HepG2 (cell line): ENCODE data around the gene NENF. TPM values are rescaled to one million over a fixed set of nuclear protein-coding genes. Genes with fewer than 3 reads are reported as not detected.

Source experiments
- ASH2L ChIP-seq: fragments of 300-600, 200-600 bp; sonication (generic); IDR thresholded peaks from 2 replicates; pipeline ENCODE4 v1.7.0; 2017; ENCODE audit warnings: low read depth, mild to moderate bottlenecking, moderate library complexity, mixed read lengths, low read length; ENCODE audit not compliant: insufficient read length
- FOXP1 ChIP-seq, 2 experiments: fragments of 450-650 bp in 1 of 2; IDR thresholded peaks; 2 replicates each; pipeline ENCODE4 v1.6.1; 2017 to 2018; ENCODE audit warnings: antibody characterized with exemption in 1 of 2
- HMGXB4 ChIP-seq, 2 experiments: sonication (generic) in 1 of 2; formaldehyde crosslinking in 1 of 2; IDR thresholded peaks; 2 replicates each; pipeline versions ENCODE4 v1.4.0 to v1.6.1; 2018 to 2020; ENCODE audit warnings: missing genetic modification reagents in 2 of 2, borderline replicate concordance in 1 of 2, low read depth in 1 of 2, mild to moderate bottlenecking in 1 of 2, missing biosample characterization in 1 of 2
- ISX ChIP-seq: sonication (generic); formaldehyde crosslinking; conservative IDR thresholded peaks from 2 replicates; pipeline ENCODE4 v1.5.0; 2020; ENCODE audit warnings: missing genetic modification reagents
- MED13 ChIP-seq: sonication (generic); formaldehyde crosslinking; IDR thresholded peaks from 2 replicates; pipeline ENCODE4 v1.5.0; 2020; ENCODE audit warnings: missing genetic modification reagents
- RARG ChIP-seq: sonication (generic); formaldehyde crosslinking; IDR thresholded peaks from 2 replicates; pipeline ENCODE4 v1.4.0; 2020; ENCODE audit warnings: low read depth, mild to moderate bottlenecking, missing genetic modification reagents
- TOE1 ChIP-seq: sonication (generic); formaldehyde crosslinking; IDR thresholded peaks from 2 replicates; pipeline ENCODE4 v1.4.0; 2020; ENCODE audit warnings: mild to moderate bottlenecking, missing genetic modification reagents
- ZNF276 ChIP-seq: sonication (generic); formaldehyde crosslinking; IDR thresholded peaks from 2 replicates; pipeline ENCODE4 v1.4.0; 2020; ENCODE audit warnings: mild to moderate bottlenecking, low read depth, missing genetic modification reagents
- polyA plus RNA-seq, 8 experiments: library from polyadenylated mRNA; depleted of rRNA in 3 of 8; stranded (reverse) in 7 of 8; unstranded in 1 of 8; fragments of >200 nt; fragmentation: Illumina TruSeq in 4 of 8; extraction: Trizol in 4 of 8; gene quantifications; 2 replicates each; pipeline versions ENCODE4 v1.2.1 to v1.2.3, GENCODE V29; 2011 to 2016; ENCODE audit warnings: low read depth in 4 of 8, missing spikeins in 1 of 8, mixed read lengths in 1 of 8; ENCODE audit not compliant: insufficient read depth in 1 of 8
- total RNA-seq, 5 experiments: library from RNA; depleted of rRNA; stranded (reverse); fragments of >200 nt; fragmentation: Illumina TruSeq; extraction: Trizol; gene quantifications; 2 replicates each; pipeline ENCODE4 v1.2.3, GENCODE V29; 2016; ENCODE audit warnings: low read depth in 1 of 5
- TF ChIP-seq, protein P1 (sequence below): sonication (generic); formaldehyde crosslinking; IDR thresholded peaks from 2 replicates; pipeline ENCODE4 v1.4.0; 2020; ENCODE audit warnings: missing genetic modification reagents, mild to moderate bottlenecking, borderline replicate concordance
- TF ChIP-seq, protein P2 (sequence below): sonication (generic); formaldehyde crosslinking; IDR thresholded peaks from 2 replicates; pipeline ENCODE4 v1.4.0; 2020; ENCODE audit warnings: low read depth, missing genetic modification reagents
- TF ChIP-seq, protein P3 (sequence below): sonication (generic); formaldehyde crosslinking; conservative IDR thresholded peaks from 2 replicates; pipeline ENCODE4 v1.4.0; 2020; ENCODE audit warnings: missing genetic modification reagents
- TF ChIP-seq, protein P4 (sequence below): IDR thresholded peaks from 2 replicates; pipeline ENCODE4 v1.6.1; 2016; ENCODE audit warnings: low read depth
- TF ChIP-seq, protein P5 (sequence below): sonication (generic); formaldehyde crosslinking; IDR thresholded peaks from 2 replicates; pipeline ENCODE4 v1.5.1; 2020; ENCODE audit warnings: missing genetic modification reagents, mild to moderate bottlenecking, borderline replicate concordance

The NENF gene
- total and polyA plus RNA-seq, 2 of the 13 experiments (the other 11 are each of a cell fraction or from before 2014, with no cell fraction given), result 31.7 to 40.4 TPM

- TF ChIP-seq TOE1 (CRISPR knock-in tag) (no peak), ISX (CRISPR knock-in tag) (no peak), MED13 (no peak), FOXP1 (IDR thresholded peaks at IDR 0.05) (no peak), FOXP1 (CRISPR knock-in tag; IDR thresholded peaks at IDR 0.05) (no peak), ASH2L (peak; percentile 53), ZNF276 (CRISPR knock-in tag) (no peak), RARG (no peak), HMGXB4 (CRISPR knock-in tag; IDR thresholded peaks at IDR 0.05; ENCODE audit: borderline replicate concordance in 1 of 2, low read depth in 1 of 2) (peak in 1 of 2 experiments; percentile 83; a peak in 3 of 4 replicates)
- TF ChIP-seq, protein P1, sequence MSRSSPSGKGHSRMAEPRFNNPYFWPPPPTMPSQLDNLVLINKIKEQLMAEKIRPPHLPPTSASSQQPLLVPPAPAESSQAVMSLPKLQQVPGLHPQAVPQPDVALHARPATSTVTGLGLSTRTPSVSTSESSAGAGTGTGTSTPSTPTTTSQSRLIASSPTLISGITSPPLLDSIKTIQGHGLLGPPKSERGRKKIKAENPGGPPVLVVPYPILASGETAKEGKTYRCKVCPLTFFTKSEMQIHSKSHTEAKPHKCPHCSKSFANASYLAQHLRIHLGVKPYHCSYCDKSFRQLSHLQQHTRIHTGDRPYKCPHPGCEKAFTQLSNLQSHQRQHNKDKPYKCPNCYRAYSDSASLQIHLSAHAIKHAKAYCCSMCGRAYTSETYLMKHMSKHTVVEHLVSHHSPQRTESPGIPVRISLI (CRISPR knock-in tag), result no peak; the same call in 1 of the 2 replicates
- TF ChIP-seq, protein P2, sequence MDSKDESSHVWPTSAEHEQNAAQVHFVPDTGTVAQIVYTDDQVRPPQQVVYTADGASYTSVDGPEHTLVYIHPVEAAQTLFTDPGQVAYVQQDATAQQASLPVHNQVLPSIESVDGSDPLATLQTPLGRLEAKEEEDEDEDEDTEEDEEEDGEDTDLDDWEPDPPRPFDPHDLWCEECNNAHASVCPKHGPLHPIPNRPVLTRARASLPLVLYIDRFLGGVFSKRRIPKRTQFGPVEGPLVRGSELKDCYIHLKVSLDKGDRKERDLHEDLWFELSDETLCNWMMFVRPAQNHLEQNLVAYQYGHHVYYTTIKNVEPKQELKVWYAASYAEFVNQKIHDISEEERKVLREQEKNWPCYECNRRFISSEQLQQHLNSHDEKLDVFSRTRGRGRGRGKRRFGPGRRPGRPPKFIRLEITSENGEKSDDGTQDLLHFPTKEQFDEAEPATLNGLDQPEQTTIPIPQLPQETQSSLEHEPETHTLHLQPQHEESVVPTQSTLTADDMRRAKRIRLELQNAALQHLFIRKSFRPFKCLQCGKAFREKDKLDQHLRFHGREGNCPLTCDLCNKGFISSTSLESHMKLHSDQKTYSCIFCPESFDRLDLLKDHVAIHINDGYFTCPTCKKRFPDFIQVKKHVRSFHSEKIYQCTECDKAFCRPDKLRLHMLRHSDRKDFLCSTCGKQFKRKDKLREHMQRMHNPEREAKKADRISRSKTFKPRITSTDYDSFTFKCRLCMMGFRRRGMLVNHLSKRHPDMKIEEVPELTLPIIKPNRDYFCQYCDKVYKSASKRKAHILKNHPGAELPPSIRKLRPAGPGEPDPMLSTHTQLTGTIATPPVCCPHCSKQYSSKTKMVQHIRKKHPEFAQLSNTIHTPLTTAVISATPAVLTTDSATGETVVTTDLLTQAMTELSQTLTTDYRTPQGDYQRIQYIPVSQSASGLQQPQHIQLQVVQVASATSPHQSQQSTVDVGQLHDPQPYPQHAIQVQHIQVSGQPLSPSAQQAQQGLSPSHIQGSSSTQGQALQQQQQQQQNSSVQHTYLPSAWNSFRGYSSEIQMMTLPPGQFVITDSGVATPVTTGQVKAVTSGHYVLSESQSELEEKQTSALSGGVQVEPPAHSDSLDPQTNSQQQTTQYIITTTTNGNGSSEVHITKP, result no peak
- TF ChIP-seq, protein P3, sequence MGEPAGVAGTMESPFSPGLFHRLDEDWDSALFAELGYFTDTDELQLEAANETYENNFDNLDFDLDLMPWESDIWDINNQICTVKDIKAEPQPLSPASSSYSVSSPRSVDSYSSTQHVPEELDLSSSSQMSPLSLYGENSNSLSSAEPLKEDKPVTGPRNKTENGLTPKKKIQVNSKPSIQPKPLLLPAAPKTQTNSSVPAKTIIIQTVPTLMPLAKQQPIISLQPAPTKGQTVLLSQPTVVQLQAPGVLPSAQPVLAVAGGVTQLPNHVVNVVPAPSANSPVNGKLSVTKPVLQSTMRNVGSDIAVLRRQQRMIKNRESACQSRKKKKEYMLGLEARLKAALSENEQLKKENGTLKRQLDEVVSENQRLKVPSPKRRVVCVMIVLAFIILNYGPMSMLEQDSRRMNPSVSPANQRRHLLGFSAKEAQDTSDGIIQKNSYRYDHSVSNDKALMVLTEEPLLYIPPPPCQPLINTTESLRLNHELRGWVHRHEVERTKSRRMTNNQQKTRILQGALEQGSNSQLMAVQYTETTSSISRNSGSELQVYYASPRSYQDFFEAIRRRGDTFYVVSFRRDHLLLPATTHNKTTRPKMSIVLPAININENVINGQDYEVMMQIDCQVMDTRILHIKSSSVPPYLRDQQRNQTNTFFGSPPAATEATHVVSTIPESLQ (CRISPR knock-in tag), result no peak
- TF ChIP-seq, protein P4, sequence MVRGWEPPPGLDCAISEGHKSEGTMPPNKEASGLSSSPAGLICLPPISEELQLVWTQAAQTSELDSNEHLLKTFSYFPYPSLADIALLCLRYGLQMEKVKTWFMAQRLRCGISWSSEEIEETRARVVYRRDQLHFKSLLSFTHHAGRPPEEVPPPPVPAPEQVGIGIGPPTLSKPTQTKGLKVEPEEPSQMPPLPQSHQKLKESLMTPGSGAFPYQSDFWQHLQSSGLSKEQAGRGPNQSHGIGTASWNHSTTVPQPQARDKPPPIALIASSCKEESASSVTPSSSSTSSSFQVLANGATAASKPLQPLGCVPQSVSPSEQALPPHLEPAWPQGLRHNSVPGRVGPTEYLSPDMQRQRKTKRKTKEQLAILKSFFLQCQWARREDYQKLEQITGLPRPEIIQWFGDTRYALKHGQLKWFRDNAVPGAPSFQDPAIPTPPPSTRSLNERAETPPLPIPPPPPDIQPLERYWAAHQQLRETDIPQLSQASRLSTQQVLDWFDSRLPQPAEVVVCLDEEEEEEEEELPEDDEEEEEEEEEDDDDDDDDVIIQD (CRISPR knock-in tag), result no peak
- TF ChIP-seq, protein P5, sequence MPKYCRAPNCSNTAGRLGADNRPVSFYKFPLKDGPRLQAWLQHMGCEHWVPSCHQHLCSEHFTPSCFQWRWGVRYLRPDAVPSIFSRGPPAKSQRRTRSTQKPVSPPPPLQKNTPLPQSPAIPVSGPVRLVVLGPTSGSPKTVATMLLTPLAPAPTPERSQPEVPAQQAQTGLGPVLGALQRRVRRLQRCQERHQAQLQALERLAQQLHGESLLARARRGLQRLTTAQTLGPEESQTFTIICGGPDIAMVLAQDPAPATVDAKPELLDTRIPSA (CRISPR knock-in tag), result 0 out of 2 replicates have a peak, but pooled peaks have one; percentile 43
Observed at GRCh38 chr1:212414328-212415106, 18.2 kb upstream of the NENF start, which contains the start of gene PACC1 (continued).
